Fibroblast of skin of back (primary cell): Measurements from ENCODE around the gene FAM168A.

Experiments used
- DNase-seq: peaks from one replicate; pipeline ENCODE4 v3.0.0-alpha.2; 2013

The FAM168A gene

DNA sequence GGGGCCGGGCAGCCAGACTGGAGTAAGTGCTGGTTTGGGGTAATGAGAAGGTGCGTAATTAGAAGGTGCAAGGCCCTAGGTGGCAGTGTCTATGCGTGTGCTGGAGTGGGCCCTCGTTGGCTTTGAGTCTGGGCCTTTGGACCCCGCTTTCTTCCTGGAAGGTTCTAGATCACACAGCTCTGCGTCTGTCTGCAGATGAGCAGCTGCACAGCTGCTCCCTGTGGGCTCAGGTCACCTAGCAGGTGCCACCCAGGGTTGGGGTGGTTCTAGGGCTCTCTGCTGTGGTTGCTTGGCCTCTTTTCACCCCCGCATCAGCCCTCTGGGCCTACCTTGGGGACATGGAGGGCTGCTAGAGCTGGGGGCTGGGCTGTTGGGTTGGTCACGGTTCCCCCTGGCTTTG, 211.4 kb downstream of the FAM168A start:
- DNase-seq, result no peak

DNA sequence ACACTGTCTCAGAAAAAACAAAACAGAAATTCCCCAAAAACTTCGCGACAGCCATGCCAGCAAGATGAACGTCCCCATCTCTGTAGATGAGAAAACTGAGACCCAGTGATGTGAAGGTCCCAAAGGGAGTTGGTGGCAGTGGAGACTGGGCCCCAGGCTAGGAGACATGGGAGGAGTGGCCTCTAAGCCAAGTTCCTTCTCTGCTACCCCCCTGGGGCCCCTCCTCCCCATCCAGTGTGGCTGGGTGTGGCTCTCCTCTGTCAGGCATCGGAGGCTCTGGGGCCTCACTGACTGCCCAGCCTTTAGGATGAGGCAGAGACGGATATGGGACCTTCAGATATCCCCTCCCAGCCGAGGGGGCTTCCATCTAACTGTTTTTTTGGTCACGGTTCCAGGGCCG, 211.9 kb downstream of the FAM168A start:
- peak; percentile 50 for DNase-seq

DNA sequence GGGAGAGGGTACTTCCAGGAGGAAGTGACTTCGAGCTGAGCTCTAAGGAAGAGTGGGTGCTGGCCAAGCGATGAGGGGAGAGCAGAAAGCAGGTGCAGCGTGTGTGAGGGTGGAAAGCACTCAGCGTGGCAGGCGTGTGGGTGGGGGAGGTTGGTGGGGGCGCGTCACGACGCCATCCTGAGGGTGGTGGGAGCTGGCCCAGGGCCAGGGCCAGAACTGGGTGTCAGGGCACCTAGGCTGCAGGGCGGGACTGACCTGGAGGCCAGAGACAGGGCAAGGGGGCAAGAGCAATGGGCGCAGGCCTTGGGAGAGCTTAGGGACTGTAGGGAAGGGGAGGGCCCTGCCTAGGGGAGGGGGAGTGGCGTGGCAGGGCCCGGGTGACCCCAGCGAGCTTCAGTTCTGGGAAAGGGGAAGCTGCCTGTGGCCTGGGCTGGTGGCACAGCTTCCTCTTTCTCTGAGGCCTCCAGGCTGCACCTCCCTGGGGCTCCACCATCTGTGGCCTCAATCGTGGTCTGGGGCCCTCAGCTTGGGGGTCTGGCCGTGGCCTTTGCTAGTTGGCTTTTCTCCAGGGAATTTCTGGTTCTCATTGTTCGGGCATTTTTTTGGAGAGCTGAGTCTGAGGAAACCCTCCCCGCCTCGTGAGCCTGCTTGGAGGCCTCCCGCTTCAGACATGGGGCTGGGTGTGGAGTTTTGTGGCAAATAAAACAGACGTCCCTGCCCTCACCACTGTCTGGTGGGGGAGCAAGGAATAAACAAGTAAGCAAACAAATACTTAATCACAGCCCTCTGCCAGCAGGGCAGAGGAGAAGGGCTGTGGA, 212.8 kb downstream of the FAM168A start:
- no peak for DNase-seq

DNA sequence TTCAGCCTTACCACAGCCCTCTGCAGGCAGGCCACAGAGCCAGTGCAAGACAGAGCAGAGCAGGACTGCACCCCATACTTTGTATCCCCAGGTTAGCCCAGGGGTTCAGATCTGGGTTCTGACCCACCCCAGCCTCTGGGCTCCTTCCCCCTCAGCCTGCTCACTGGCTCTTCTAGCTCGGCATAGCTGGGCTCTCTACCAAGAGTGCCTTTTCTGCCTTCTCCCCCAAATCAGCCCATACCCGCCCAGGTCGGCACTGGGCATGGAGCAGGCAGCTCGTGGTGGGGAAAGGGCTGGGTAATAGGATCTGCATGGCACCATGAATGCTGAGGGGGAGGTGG, 213.4 kb downstream of the FAM168A start:
- no peak for DNase-seq

DNA sequence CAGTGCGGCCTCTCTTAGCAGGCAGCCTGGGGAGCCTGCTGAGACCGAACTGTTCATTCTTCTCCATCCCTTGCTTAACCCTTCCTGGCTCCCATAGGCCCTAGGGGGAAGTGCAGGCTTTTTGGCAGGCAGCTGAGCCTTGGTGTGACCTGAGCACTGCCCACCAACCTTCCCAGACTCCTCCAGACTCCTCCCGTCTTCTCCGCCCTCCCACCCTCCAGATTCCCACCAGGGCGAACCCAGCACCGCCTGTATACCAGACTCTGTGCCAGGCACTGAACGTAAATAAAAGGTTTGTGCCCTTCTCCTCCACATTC, 213.8 kb downstream of the FAM168A start:
- DNase-seq, result no peak

DNA sequence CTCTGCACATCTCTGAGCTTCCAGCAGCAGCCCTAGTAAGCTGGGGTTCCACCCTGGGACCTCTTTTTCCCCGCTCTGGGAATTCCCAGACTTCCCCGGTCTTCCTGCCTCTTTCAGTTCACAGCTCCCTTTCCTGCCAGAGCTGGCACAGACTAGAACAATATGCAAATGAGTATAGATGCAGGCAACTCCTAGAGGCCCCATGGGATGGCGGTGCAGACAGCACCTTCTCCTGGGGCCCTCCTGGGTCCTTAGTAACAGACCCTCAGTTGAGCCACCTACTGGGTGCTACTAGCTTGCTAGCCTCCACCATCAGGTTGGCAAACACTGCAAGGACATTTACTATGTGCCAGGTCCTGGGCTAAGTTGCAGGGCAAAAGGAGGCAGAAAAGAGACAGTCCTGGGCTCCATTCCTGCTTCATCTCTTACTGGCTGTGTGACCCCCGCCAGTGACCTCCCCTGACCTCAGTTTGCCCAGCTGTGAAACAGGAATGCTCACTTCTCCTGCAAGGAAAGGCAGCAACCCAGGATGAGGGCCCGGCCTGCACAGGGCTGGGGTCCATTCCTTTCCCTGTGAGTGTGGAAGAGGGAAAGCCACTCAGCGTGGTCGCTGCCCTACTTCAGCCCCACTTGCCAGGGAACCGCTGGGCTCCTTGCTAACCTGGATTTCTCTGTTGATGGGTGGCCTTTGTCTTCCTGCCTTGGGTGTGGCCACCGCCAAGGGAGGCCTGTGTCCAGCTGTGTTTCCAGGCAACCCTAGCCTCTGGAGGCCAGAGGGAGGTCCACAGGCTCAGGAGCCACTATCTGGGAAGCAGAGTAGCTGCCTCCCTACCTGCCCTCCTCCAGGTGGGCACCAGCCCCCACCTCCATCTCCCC, 214.4 kb downstream of the FAM168A start:
- DNase-seq, result no peak

DNA sequence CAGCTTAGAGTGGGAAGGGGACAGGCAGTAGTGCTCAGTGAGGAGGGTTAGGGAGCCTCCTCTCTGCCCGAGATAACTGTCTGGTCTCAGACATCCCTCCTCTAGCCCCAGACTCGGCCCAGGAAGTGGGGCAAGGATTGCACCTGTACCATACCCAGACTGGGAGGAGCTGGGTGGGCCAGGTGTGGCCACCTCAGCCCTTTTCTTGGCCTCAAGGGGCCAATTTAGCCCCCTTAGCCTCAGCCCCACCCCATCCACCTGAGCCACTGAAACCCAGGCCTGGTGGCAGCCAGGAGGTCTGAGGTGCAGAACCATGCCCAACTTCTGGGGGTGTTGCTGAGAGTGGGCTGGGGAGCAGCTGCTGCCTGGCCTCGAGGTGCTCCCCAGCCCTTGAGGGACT, 215.2 kb downstream of the FAM168A start:
- DNase-seq, result no peak

DNA sequence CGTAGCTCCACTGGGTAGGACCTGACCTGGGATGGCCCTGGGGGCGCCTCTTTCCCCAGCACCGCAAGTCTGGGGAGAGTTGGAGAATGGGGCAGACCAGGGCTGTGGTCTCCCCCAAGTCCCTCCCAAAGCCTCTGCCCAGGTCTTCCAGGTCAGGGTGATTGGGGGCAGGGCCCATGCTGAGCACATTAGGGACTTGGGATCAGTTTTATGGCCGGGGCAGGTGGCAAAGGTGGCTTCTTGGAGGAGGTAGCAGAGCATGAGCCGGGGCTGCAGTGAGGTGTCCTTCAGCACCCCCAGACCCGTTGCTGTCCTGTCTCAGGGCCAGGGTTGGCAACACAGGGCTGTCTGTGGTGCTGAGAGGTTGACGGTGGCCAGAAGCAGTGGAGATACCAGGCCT, 215.7 kb downstream of the FAM168A start:
- no peak for DNase-seq

DNA sequence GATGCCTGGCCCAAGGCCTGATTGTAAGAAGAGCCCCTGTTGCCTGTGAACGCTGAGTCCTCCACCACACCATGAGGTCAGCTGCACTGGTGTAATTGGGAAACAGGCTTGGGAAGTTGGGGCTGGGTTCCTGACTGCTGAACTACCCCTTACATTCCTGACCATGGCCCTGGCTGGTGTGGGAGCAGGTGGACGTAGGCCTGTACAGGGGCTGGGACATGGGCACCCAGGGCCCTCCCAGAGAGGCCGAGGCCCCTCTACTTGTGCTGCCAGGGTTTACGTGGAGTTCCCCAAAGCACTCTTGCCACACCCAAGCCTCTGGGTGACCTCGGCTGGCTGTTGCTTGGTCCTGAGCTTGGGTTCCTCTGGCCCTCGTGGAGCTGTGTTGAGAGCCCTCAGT, 216.3 kb downstream of the FAM168A start:
- DNase-seq, result no peak

DNA sequence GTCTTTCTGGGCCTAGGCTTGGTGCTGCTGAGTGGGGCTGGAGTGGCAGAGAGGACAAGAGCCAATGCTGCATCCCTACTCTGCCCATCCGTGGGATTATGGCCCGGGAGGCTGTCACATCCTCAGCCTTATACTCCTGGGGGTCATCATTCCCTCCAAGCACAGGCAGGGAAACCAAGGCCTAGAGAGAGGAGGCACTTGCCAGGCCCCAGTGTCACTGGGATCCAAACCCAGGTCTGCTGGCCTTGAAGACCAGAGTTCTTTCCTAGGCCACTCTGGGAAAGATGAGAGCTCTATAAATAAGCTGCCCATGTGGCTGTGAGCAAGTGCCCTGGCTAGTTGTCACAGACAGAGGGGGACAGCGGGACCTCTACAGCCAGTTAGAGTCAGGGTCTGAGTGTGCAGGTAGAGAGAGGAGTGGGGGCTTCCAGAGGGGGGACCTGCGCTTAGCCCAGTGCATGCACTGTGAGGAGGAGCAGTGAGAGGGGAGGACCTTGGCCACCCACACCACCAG, 217.0 kb downstream of the FAM168A start:
- DNase-seq, result no peak

DNA sequence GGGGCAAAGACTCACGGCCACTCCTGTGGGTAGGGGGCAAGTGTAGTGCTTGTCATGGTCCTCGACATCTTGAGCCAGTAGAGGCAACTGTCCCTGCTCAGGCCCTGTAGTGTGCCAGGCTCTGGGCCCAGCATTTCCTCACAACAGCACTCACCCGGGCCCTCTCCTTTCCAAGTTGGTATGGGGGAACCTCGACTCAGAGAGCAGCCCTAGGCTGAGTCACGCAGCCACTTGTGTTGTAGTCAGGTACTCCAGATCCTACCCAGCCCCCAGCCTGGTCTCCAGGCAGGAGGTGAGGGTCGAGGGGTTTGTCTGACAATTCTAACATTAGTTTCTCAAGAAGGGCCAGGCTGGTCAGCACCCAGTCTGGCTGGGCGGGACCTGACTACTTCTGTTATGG, 217.6 kb downstream of the FAM168A start:
- no peak for DNase-seq

DNA sequence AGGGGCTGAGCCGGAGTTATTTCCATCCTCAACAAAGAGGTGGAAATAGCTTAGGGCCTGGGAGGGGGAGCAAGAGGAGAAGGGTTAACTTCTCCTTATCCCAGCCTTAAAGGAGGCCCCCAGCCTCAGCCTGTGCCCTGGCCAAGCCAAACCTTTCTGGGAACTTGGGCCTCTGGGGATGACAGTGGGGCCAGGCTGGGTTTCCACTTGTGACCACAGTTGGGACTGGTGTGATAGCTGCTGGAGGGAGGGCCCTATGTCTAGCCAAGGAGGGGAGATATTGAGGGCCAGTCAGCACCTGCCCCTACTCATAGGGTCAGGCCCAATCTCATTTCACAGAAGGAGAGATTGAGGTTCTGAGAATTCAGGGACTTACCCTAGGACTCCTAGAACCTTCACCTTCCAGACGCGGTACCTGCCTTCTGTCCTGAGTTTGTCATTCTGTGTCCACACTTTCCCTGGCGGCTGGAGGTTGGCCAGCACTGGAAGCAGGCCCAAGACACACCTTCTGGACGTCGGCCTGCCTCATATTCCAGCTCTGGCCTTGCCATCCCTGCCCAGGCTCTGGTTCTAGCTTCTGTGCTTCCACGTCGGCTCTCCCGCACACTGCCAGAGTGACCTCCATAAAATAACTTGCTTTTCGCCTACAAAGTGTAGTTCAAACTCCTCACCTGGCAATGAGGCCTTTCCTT, 218.6 kb downstream of the FAM168A start:
- no peak for DNase-seq

DNA sequence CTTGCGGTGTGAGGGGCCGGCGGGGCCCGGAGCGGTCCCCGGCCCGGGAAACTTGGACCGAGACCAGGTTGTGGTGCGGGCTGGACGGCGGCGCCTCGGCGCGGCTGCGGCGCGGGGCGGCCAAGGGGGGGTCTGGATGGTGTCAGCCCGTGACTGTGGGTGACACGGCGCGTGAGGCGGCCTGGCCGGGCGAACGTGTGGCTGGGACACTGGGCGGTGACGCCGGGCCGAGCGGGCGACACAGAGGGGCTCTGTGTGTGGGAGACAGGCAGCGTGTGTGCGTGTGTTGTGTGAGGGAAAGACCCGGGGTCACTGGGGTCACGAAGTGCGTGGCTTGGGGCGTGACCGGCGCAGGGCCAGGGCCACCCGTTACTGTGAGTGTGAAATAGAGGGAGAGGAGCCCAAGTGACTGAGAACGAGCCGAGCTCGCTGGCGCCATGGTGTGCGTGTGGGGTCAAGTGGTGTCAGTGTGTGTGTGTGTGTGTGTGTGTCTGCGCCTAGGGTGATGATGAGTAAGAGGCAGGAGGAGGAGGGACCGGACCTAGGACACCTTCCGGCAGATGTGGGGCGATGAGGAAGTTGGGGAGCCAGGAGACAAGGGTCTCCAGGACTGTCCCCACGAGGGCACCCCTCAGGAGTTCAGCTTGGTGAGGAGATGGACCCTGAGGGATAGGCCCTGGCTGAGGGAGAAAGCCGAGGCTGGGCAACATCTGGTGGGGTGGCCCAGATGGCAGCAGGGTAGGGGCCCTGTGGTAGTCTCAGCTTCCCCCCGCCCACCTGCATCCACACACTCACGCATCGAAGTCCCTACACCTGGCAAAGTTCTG, 220.9 kb downstream of the FAM168A start:
- DNase-seq, result peak; percentile 80

DNA sequence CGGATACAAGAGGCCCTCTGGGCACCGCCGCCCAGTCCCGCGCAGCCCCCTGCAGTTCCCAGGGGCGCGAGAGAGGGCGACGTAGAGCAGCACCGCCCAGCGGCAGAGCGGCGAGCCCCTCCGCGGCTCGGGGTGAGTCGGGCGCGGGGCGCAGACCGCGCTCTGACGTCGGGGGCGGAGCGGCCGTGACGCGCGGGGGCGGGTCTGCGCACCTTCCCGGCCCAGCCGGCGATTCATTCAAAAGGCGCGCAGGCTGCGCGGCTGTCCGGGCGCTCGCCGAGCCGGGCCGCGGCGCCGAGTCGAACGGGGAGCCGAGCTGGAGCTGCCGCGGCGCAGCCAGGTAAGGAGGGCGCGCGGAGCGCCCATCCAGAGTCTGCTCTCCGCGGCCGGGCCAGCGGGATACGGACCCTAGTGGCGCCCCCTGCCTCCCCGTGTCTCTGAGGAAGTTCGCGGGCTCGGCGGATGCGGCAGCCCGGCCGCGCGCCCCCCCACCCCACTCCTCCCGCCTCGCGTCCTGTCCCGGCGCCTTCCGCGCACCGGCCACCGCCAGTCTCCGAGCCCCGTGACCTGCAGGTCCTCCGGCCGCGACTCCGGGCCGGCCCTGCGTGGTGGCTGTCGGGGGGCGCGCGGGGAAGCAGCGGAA, 221.6 kb downstream of the FAM168A start, which contains the start of gene RELT:
Gene RELT, plus strand, starts transcription at position 240 of the 643 bp plus-strand sequence. CDS start 12,738 bp downstream, outside the sequence.
- DNase-seq, result peak; percentile 90

DNA sequence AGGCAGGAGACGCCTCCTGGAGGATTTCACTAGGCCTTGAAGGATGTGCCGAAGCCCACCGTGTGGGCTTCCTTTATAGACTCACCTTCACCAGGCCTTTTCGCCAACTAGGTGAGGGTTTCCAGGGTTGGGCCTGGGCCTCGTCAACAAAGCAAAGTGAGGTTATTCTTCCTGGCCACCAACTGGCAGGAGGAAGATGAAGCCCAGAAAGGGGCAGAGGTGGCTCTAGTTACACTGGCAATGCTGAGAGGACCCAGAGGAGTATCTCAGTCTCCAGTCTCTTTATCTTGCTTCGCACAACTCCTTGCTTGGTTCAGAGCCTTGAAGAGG, 222.1 kb downstream of the FAM168A start:
- no peak for DNase-seq

DNA sequence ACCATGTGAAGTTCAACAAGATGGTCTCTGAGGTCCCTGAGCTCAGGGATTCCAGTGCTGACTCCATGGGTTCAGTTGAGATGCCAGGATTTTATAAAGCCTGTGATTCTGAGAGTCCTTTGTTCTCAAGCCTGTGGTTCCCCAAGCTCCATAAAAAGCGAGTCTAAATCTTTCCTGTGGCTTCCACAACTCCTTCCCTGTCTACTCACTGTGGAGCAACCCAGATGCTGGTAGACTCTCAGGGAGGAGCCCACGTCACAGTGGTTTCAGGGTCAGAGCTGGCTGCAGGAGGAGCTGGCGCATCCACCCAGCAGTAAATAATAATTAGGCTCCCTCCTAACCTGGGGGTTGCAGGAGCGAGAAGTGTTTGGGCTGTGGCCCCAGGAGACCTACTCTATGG, 223.8 kb downstream of the FAM168A start:
- DNase-seq, result no peak

DNA sequence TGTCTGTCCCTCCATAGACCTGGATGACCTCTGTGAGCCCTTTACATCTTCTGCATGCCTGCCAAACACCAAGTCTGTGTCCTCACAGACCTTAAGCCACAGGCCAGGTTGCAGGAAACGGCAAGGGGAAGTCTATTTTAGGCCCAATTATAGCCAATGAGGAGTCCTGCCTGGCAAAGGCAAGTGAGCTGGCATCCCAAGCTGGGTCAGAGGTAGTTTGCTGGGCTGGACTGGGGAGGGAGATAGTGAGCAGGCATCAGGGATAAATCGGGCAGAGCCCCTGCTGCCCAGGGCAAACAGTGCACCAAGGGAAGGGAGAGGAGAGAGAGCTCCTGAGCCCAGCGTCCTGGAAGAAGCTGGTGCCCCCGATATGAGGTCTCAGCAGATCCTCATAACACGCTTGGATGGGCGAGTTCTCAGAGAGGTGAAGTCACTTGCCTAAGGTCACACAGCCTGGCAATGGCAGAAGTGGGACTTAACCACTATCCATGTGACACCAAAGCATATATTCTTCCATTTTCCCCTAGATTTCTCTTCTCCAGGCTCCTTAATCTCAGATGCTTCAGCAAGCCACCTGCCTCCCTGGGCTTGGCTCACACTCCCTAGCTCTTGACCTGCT, 225.4 kb downstream of the FAM168A start:
- DNase-seq, result peak; percentile 40

DNA sequence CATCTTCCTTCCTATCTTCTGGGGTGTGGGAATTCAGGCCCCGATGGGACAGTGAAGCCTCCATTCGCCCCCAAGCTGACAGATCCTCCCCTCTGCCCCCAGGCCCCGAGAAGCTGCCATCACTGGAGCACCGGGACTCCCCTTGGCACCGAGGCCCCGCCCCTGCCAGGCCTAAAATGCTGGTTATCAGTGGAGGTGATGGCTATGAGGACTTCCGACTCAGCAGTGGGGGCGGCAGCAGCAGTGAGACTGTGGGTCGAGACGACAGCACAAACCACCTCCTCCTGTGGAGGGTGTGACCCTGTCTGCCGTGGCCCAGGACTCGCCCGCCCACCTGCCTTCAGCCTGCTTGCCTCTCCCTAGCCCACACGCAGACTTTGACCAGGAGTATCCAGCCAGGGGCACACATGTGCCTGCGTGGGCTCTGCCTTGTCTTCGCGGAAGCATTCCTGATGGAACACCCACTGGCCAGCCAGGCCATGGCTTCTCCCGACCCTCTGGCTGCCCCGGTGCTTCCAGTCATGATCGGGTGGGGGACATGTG, 230.4 kb downstream of the FAM168A start:
- no peak for DNase-seq

DNA sequence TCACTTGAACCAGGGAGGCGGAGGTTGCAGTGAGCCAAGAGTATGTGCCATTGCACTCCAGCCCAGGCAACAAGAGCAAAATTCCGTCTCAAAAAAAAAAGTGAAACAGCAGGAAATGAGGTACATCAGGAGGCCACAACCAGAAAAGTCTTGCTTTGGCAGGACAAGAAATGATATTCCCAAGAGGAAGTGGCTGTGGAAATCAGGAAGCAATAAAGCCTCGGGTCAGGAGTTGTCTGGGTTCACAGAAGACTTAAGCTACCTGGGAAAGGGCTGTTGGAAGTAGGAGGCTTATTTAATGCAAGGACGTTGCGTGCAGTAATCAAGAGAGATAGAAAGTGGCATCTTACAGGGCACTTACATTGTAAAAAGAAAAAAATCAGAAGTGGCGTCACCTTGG, 231.0 kb downstream of the FAM168A start:
- DNase-seq, result no peak

DNA sequence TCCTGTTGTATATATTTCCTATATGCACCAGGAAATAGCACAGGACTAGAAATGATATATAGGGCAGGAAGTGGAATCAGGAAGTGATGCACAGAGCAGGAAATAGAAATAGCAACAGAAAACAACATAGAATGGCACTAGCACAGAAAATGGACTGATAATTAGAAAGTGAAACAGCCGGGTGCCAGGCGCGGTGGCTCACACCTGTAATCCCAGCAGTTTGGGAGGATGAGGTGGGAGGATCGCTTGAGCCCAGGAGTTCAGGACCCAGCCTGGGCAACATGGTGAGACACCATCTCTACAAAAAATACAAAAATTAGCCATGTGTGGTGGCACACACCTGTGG, 231.7 kb downstream of the FAM168A start:
- DNase-seq, result no peak
